NCI-H2196 (cell line): Measurements from ENCODE around the gene SERPINB6.
"Not testable (repeated sequence)": the region's sequence is repeated elsewhere in the genome, so short reads cannot be mapped to it uniquely, and the experiment has no call there.

ENCODE experiments used
- DNase-seq: peaks from one replicate; lab custom pipeline; 2025; ENCODE audit not compliant: unreplicated experiment; lab: John Stamatoyannopoulos, UW

SERPINB6 gene

DNA sequence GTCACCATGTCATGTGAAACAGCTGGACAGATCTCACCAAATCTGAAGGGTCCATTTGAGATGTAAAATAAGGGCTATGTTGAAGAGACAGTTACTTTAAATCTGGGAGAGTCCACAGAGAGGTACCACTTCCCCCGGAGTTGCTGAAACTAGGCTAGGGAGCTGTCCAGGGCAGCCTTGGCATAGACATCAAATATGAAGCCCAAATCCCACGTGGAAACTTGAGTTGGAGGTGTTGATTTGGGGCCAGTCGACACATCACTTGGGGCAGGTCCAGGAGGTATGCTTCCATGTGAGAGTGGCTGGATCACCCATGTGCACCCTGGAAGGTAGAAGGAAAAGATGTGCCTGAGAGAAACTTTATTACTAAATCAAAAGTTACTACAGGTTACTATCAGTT is 56.2 kb downstream of the SERPINB6 start:
- no peak for DNase-seq

DNA sequence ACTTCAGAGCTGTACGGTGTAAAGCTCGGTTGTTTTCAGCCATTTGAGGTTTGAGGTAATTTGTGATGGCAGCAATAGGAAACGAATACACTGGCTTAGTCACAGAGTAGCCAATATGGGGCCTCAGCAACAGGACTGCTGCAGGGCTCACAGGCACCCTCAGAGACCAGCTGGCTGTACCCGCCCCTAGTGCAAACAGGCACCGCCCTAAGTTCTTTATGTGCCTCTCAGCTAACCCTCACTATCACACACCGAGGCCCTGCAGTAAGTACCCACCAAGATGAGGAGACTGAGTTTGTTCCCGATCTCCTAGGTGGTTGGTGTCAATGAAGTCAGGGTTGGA is 57.1 kb downstream of the SERPINB6 start:
- DNase-seq = no peak

GRCh38 chr6:2913621-2914317 is 57.6 kb downstream of the SERPINB6 start:
- DNase-seq = no peak

GRCh38 chr6:2911171-2911570 is 60.2 kb downstream of the SERPINB6 start:
- no peak for DNase-seq

DNA sequence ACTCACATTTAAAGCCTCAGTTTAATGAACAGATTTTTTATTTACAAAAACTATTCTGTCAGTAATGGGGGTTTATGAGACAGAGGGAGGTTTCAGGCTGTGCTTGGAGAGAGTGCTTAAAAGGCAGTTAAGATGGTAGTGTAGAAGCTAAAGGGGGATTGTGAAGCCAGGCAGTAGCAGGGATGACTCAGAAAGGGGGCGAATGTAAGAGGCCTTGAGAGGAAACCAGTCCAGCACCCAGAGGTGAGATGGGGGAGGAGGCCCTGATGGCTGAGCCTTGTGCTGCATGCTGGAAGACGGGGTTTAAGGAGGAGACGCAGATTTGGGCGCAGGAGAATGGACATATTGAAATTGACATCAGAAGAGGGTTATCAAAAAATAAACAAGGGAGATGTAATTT is 61.6 kb downstream of the SERPINB6 start:
- no peak for DNase-seq

DNA sequence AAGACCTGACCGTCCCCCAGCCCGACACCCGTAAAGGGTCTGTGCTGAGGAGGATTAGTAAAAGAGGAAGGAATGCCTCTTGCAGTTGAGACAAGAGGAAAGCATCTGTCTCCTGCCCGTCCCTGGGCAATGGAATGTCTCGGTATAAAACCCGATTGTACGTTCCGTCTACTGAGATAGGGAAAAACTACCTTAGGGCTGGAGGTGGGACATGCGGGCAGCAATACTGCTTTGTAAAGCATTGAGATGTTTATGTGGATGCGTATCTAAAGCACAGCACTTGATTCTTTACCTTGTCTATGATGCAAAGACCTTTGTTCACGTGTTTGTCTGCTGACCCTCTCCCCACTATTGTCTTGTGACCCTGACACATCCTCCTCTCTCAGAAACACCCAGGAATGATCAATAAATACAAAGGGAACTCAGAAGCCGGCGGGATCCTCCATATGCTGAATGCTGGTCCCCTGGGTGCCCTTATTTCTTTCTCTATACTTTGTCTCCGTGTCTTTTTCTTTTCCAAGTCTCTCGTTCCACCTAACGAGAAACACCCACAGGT is 62.2 kb downstream of the SERPINB6 start:
- DNase-seq = not testable (repeated sequence)

GRCh38 chr6:2908516-2908915 is 62.9 kb downstream of the SERPINB6 start:
- DNase-seq = peak; percentile 33

GRCh38 chr6:2903411-2904185 is 67.8 kb downstream of the SERPINB6 start:
- DNase-seq = not testable (repeated sequence)

GRCh38 chr6:2901645-2902502 is 69.5 kb downstream of the SERPINB6 start:
- DNase-seq = not testable (repeated sequence)

- DNase-seq = no peak
These were observed 70.3 kb downstream of the SERPINB6 start for GRCh38 chr6:2900821-2901644.

DNA sequence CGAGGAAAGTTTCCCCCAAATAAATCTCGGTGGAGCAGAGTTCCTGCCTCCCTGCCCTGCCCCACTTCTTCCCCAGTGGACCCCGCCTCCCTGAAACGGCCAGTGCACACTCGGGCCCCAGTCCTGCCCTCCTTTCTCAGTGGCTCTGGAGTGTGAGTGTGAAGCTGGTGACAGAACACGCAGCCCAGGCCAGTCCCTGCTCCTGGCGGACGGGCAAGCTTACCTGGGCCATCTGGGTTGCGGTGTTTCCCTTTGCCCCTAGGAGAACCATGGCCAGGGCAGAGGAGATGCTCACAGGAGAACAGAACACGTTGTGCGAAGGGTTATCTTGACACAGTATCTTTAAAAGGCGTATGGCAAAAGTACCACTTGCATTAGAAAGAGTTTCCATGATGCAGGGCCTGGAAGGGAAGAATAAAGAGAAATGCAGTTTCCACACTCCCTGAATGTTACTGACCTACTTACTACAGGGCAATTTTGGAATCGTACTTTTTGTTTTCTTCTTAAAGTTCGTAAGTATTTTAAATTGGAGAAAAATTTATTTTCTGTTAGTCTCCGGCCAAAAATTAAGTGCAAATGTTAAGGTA is 71.1 kb downstream of the SERPINB6 start:
- no peak for DNase-seq

- no peak for DNase-seq
These were observed 71.8 kb downstream of the SERPINB6 start for GRCh38 chr6:2899596-2899995.
